ENCODE measurements around the gene FGF8.

FGF8 gene

GRCh38 chr10:101725296-101726114 is 50.4 kb downstream of the FGF8 start:
- DNase-seq, result no peak

GRCh38 chr10:101724446-101724845 is 51.5 kb downstream of the FGF8 start:
- DNase-seq, result no peak

DNA sequence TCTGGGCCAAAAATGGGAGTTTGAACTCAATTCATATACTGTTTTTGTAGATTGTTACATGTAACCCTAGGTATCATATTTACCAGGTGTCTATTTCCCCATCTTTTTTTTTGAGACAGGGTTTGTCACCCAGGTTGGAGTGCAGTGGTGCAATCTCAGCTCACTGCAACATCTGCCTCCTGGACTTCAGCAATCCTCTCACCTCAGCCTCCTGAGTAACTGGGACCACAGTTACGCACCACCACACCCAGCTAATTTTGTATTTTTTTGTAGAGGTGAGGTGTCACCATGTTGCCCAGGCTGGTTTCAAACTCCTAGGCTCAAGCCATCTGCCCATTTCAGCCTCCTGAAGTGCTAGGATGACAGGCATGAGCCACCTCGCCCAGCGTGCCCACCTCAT is 52.7 kb downstream of the FGF8 start:
- DNase-seq, result no peak

DNA sequence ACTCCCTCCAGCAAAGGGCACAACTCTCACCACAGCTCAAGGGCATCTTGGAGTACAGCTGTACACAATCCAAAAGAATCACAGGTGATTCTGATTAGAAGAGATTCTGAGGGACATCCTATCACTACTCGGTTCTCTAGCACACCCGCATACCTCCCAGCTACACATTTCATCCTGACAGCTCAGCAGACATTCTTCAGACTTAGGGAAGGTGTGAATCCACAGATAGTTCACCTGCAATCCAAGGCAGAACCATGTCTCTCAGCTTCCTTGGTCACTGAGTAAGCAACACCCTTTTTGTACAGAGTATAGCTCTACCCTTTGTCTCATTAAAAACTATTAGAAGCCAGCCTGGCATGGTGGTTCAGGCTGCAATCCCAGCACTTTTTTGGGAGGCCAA is 54.1 kb downstream of the FGF8 start:
- DNase-seq, result no peak

DNA sequence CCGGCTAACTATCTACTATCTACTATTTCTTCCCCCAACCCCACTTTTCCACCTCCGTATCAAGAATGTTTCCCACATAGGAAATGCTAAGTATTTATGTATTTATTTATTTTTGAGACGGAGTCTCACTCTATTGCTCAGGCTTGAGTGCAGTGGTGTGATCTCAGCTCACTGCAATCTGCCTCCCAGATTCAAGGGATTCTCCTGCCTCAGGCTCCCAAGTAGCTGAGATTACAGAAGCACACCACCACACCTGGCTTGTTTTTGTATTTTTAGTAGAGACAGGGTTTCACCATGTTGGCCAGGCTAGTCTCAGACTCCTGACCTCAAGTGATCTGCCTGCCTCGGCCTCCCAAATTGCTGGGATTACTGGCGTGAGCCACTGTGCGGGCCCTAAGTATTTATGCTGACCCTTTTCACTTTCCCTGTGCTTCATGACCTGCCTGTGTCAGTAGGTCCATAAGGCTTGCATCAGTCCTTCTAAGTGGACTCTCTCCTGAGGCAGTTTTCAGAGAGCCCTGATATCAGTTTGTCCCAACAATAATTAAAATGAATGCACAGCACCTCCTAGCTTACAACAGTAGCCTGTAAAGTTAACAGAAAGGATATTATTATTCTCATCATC is 55.2 kb downstream of the FGF8 start:
- no peak for DNase-seq
